Erythroblast (primary cell): ENCODE data around the gene VAV3.

Experiments used
- GATA1 ChIP-seq: IDR thresholded peaks from 2 replicates; pipeline ENCODE4 v1.6.1; 2011; ENCODE audit warnings: low read depth, mild to moderate bottlenecking, control low read depth, low read length, moderate library complexity
- POLR2A ChIP-seq: IDR thresholded peaks from 2 replicates; pipeline ENCODE4 v1.6.1; 2011; ENCODE audit warnings: mild to moderate bottlenecking, low read length

GRCh38 chr1:107933736-107934135, 31.2 kb downstream of the VAV3 start:
- TF ChIP-seq POLR2A (no peak), GATA1 (no peak)
